NCI-H2029 treated with DMSO at 0.1 percent for 48 hours (cell line): ENCODE measurements around the gene CHIA.

ENCODE experiments used
- DNase-seq: peaks from one replicate; lab custom pipeline; 2025; lab: John Stamatoyannopoulos, UW

Gene CHIA

GRCh38 chr1:111366256-111366655 lies 75.6 kb downstream of the CHIA start:
- no peak for DNase-seq

DNA sequence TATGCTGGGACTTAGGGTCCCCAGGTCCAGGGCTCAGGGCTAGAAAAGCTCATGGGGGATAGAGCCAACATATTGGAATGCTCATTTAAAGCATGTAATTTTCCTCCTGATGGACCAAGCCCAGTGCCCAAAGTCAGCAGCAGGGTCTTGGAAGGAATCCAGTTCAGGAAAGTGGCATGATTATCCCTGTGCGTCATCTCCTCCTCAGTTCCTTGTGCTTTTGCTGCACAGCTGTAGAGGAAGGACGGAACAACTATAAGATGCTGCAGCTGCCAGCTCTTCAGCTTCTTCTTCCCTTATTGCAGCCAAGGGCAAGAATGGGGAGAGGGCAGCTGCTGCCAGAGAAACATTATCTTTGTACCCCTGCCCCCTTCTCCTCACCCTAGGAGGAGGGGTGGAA lies 78.5 kb downstream of the CHIA start:
- DNase-seq: no peak

DNA sequence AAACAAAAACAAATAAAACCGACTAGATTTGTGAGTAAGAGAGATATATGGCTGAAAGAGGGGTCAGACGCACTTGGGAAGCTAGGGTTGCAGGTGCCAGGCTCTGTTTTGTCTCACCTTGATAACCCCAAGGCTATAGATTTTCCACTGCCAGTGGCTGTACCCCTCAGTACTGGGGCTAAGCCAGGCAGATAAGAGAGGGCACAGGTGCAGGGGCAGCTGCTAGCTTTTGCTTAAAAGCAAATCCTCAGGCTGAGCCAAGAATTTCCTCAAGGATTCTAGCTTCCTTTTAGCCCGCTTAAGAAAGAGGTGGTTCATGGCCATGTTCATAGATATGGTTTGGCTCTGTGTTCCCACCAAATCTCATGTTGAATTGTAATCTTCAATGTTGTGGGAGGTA lies 79.0 kb downstream of the CHIA start:
- no peak for DNase-seq
